GM18526 (cell line): ENCODE measurements around the gene GOLGA7B.

ENCODE experiments used
- POLR2A ChIP-seq: IDR thresholded peaks from 3 replicates; pipeline ENCODE4 v1.6.1; 2011; ENCODE audit not compliant: insufficient read length; ENCODE audit errors: extremely low read depth

Gene GOLGA7B

GRCh38 chr10:97879241-97879640, 29.6 kb downstream of the GOLGA7B start:
- TF ChIP-seq POLR2A: no peak

GRCh38 chr10:97880109-97880508, 30.5 kb downstream of the GOLGA7B start:
- no peak for TF ChIP-seq POLR2A

- TF ChIP-seq POLR2A: no peak
Observed at GRCh38 chr10:97882142-97883091, 32.8 kb downstream of the GOLGA7B start.

- no peak for TF ChIP-seq POLR2A
Observed at GRCh38 chr10:97883092-97883485, 33.4 kb downstream of the GOLGA7B start.

- TF ChIP-seq POLR2A: no peak
Observed at GRCh38 chr10:97886286-97886685, 36.6 kb downstream of the GOLGA7B start.

- no peak for TF ChIP-seq POLR2A
Observed at GRCh38 chr10:97887399-97887798, 37.8 kb downstream of the GOLGA7B start.

GRCh38 chr10:97888134-97888533, 38.5 kb downstream of the GOLGA7B start:
- TF ChIP-seq POLR2A: no peak

- no peak for TF ChIP-seq POLR2A
Observed at GRCh38 chr10:97888641-97889262, 39.1 kb downstream of the GOLGA7B start.

- no peak for TF ChIP-seq POLR2A
Observed at GRCh38 chr10:97889461-97890265, 40.0 kb downstream of the GOLGA7B start.

GRCh38 chr10:97891497-97892167, 42.0 kb downstream of the GOLGA7B start:
- TF ChIP-seq POLR2A: no peak

GRCh38 chr10:97892506-97892905, 42.9 kb downstream of the GOLGA7B start:
- no peak for TF ChIP-seq POLR2A

GRCh38 chr10:97892939-97893338, 43.3 kb downstream of the GOLGA7B start:
- no peak for TF ChIP-seq POLR2A

- no peak for TF ChIP-seq POLR2A
Observed at GRCh38 chr10:97894092-97894491, 44.4 kb downstream of the GOLGA7B start.

GRCh38 chr10:97895084-97895483, 45.4 kb downstream of the GOLGA7B start:
- TF ChIP-seq POLR2A: no peak

GRCh38 chr10:97895915-97896314, 46.3 kb downstream of the GOLGA7B start:
- TF ChIP-seq POLR2A: no peak

- TF ChIP-seq POLR2A: no peak
Observed at GRCh38 chr10:97896756-97897358, 47.2 kb downstream of the GOLGA7B start.
